ENCODE results near the gene RRP36. TPM values are rescaled to one million over a fixed set of nuclear protein-coding genes. Genes with fewer than 3 reads are reported as not detected.

The RRP36 gene
- total RNA-seq, 1 experiment from 2014 or later = 72.8 TPM

GRCh38 chr6:43011207-43011606 is 10.2 kb upstream of the RRP36 start:
- Mint-ChIP-seq H3K27ac (ENCODE audit: low read depth, unreplicated experiment) (peak overlapping the region; percentile 99), H3K4me3 (ENCODE audit: unreplicated experiment) (no peak overlapping the region)
- CTCF ChIA-PET = interaction anchor here (0.7 to 1.9 kb wide), 3 partner anchors 24 to 110 kb away, joined by 4 to 7 read pairs (median 6); no protein-coding TSS in a partner anchor

GRCh38 chr6:43012364-43012763 is 9.1 kb upstream of the RRP36 start:
- intact Hi-C loops (cut with micrococcal nuclease) = loop anchor here (5.0 kb wide), 1 partner anchor 40 kb away; the partner anchor contains the start of gene CUL7
- POLR2A ChIA-PET = interaction anchor here (0.5 to 5.5 kb wide), 11 partner anchors 9 to 122 kb away, joined by 3 to 53 read pairs (median 30); partner anchors contain the start of genes CNPY3, CUL7, KLC4 and MRPL2
- CTCF ChIA-PET = interaction anchor here (1.0 to 2.6 kb wide), 2 partner anchors 112 to 131 kb away, joined by 3 to 12 read pairs; no protein-coding TSS in a partner anchor
- no peaks in the 10 kb centered on the region for H3K9me3 Mint-ChIP-seq (ENCODE audit: unreplicated experiment)
- H3K4me1 Mint-ChIP-seq (ENCODE audit: insufficient read depth, unreplicated experiment) = peaks cover 32% of the 10 kb centered on the region
- peaks cover 27% of the 10 kb centered on the region for H3K36me3 Mint-ChIP-seq (ENCODE audit: insufficient read depth, unreplicated experiment)
- BruUV-seq (replicated peaks) = TSS peak; percentile 93
- no peak for DNase-seq (ENCODE audit: unreplicated experiment)
- H3K4me3 Mint-ChIP-seq (ENCODE audit: unreplicated experiment) = peak overlapping the region; percentile 99
- H3K27ac Mint-ChIP-seq (ENCODE audit: low read depth, unreplicated experiment) = peak overlapping the region; percentile 99
- no peak for TF ChIP-seq CTCF (IDR thresholded peaks at IDR 0.05; ENCODE audit: unreplicated experiment)
- H3K27me3 Mint-ChIP-seq (ENCODE audit: insufficient read depth, unreplicated experiment) = no peaks in the 10 kb centered on the region

More at GRCh38 chr6:43011207-43011606, 10.2 kb upstream of the RRP36 start:
- TF ChIP-seq CTCF (IDR thresholded peaks at IDR 0.05; ENCODE audit: unreplicated experiment) = no peak
- H3K27me3 Mint-ChIP-seq (ENCODE audit: insufficient read depth, unreplicated experiment) = no peaks in the 10 kb centered on the region
- BruUV-seq (replicated peaks) = no TSS peak
- POLR2A ChIA-PET = interaction anchor here (1.3 to 5.5 kb wide), 5 partner anchors 11 to 82 kb away, joined by 3 to 23 read pairs (median 4); partner anchors contain the start of genes CNPY3, PEX6, PPP2R5D and RRP36
- intact Hi-C loops (cut with micrococcal nuclease) = loop anchor here (5.0 kb wide), 1 partner anchor 41 kb away; the partner anchor contains the start of gene CUL7
- peaks cover 31% of the 10 kb centered on the region for H3K4me1 Mint-ChIP-seq (ENCODE audit: insufficient read depth, unreplicated experiment)
- no peak for DNase-seq (ENCODE audit: unreplicated experiment)
- H3K9me3 Mint-ChIP-seq (ENCODE audit: unreplicated experiment) = no peaks in the 10 kb centered on the region
- H3K36me3 Mint-ChIP-seq (ENCODE audit: insufficient read depth, unreplicated experiment) = peaks cover 38% of the 10 kb centered on the region

- H3K27me3 Mint-ChIP-seq (ENCODE audit: insufficient read depth, unreplicated experiment) = no peaks in the 10 kb centered on the region
- intact Hi-C loops (cut with micrococcal nuclease) = loop anchor here (1.0 to 5.0 kb wide), 2 partner anchors 29 to 39 kb away; partner anchors contain the start of genes CUL7 and PPP2R5D
- CTCF ChIA-PET = interaction anchor here (0.7 to 2.6 kb wide), 4 partner anchors 17 to 161 kb away, joined by 3 to 12 read pairs (median 4); no protein-coding TSS in a partner anchor
- no peak for DNase-seq (ENCODE audit: unreplicated experiment)
- H3K4me3 Mint-ChIP-seq (ENCODE audit: unreplicated experiment) = peak overlapping the region; percentile 99
- H3K9me3 Mint-ChIP-seq (ENCODE audit: unreplicated experiment) = no peaks in the 10 kb centered on the region
- peak overlapping the region; percentile 99 for H3K27ac Mint-ChIP-seq (ENCODE audit: low read depth, unreplicated experiment)
- no TSS peak for BruUV-seq (replicated peaks)
- TF ChIP-seq CTCF (IDR thresholded peaks at IDR 0.05; ENCODE audit: unreplicated experiment) = no peak
- POLR2A ChIA-PET = interaction anchor here (0.7 to 5.5 kb wide), 22 partner anchors 9 to 267 kb away, joined by 3 to 53 read pairs (median 7); partner anchors contain the start of genes CNPY3, CUL7, KLC4 and MRPL2
- H3K36me3 Mint-ChIP-seq (ENCODE audit: insufficient read depth, unreplicated experiment) = peaks cover 30% of the 10 kb centered on the region
- H3K4me1 Mint-ChIP-seq (ENCODE audit: insufficient read depth, unreplicated experiment) = peaks cover 32% of the 10 kb centered on the region
These were observed 8.2 kb upstream of the RRP36 start for GRCh38 chr6:43013097-43013842.

All from MCF 10A (cell line).